ENCODE data around the gene GNB5. TPM values are rescaled to one million over a fixed set of nuclear protein-coding genes. Genes with fewer than 3 reads are reported as not detected.
A peak's percentile ranks its signal among the peaks of the same experiment; 100 is the strongest.

Gene GNB5
- total and polyA plus RNA-seq, 10 donors: 18.6 to 43.2 (median 30.3) TPM

DNA sequence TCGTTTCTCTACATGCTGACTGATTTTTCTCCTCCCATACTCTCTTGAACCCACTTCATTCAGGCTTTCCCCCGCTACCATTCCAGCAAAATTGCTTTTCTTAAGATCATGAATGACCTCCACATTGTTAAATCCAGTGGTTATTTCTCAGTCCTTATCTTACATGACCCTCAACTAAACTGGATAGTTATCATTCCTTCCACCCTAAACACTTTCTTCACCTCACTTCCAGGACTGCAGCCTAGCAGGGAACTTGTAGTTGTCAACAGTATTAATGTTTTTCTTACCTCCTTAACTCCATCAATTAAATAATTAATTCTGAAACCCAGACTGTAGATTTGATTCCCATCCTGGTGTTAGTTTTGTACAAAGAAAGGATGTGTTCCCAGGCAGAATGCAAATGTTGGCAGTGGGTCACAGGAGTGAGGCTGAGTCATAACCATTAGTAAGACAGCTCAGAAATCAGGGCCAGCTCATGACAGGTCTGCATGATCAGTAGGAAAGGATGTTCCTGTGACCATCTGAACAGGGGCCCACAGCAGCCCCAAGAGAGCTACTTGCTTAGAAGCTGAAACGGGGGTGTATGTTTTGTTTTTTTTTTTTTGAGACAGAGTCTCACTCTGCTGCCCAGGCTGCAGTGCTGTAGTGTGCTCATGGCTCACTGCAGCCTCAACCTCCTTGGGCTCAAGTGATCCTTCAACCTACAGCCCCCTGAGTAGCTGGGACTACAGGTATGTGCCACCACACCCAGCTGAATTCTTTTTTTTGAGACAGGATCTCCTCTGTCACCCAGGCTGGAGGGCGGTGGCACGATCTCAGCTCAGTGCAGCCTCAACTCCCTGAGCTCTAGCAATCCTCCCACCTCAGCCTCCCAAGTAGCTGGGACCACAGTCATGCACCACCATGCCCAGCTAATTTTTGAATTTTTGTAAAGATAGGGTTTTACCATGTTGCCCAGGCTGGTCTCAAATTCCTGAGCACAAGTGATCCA lies 87.7 kb downstream of the GNB5 start:
- no peaks in the 10 kb centered on the region for H3K9me3 ChIP-seq
- peaks cover 0 to 38% (median 5%) of the 10 kb centered on the region in 6 donors for H3K4me1 ChIP-seq
- TF ChIP-seq POLR2A (IDR thresholded peaks at IDR 0.05) (no peak), POLR2AphosphoS5 (IDR thresholded peaks at IDR 0.05) (no peak)
- TF ChIP-seq, protein P1, sequence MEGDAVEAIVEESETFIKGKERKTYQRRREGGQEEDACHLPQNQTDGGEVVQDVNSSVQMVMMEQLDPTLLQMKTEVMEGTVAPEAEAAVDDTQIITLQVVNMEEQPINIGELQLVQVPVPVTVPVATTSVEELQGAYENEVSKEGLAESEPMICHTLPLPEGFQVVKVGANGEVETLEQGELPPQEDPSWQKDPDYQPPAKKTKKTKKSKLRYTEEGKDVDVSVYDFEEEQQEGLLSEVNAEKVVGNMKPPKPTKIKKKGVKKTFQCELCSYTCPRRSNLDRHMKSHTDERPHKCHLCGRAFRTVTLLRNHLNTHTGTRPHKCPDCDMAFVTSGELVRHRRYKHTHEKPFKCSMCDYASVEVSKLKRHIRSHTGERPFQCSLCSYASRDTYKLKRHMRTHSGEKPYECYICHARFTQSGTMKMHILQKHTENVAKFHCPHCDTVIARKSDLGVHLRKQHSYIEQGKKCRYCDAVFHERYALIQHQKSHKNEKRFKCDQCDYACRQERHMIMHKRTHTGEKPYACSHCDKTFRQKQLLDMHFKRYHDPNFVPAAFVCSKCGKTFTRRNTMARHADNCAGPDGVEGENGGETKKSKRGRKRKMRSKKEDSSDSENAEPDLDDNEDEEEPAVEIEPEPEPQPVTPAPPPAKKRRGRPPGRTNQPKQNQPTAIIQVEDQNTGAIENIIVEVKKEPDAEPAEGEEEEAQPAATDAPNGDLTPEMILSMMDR (IDR thresholded peaks at IDR 0.05 in 8 of 11, conservative IDR thresholded peaks at IDR 0.05 in 3 of 11): no peak
- intact Hi-C loops (cut with DNase I; ENCODE audit: low total_unique reads): no loop called here
- no peak overlapping the region for H3K4me3 ChIP-seq
- H3K27ac ChIP-seq: peak overlapping the region in 1 of 8 donors; percentile 24
- 73 to 84% (median 76%) methylated on average over 5 of the region's 5 CpGs for WGBS, 5 donors
- H3K27me3 ChIP-seq (replicated peaks in 1 of 7): peaks cover 0 to 17% (median 0%) of the 10 kb centered on the region in 7 donors
- DNase-seq: no peak
- H3K36me3 ChIP-seq: no peaks in the 10 kb centered on the region

DNA sequence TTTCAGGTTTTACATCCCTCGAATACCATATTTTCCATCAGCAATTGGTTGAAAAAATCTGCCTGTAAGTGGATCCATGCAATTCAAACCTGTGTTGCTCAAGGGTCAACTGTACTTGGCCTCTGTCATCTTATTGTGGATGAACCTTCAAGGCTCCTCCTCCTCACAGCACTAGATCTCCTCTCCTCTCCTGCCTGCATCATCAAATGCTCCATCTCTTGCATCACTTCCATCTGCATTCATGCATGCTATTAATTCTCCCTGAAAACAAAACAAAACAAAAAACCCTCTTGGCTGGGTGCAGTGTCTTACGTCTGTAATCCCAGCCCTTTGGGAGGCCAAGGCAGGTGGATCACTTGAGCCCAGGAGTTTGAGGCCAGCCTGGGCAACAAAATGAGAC lies 88.7 kb downstream of the GNB5 start:
- H3K36me3 ChIP-seq: no peaks in the 10 kb centered on the region
- WGBS, 5 donors: 70 to 93% (median 86%) methylated on average over 2 of the region's 2 CpGs
- H3K27me3 ChIP-seq (replicated peaks in 1 of 7): peaks cover 0 to 10% (median 0%) of the 10 kb centered on the region in 7 donors
- intact Hi-C loops (cut with DNase I; ENCODE audit: low total_unique reads): no loop called here
- no peak for DNase-seq
- H3K9me3 ChIP-seq: no peaks in the 10 kb centered on the region
- peak overlapping the region in 2 of 8 donors; percentile 24 to 33 for H3K27ac ChIP-seq
- no peak overlapping the region for H3K4me3 ChIP-seq
- peaks cover 0 to 38% (median 5%) of the 10 kb centered on the region in 6 donors for H3K4me1 ChIP-seq
- TF ChIP-seq POLR2AphosphoS5 (IDR thresholded peaks at IDR 0.05) (no peak), POLR2A (IDR thresholded peaks at IDR 0.05) (no peak)
- TF ChIP-seq, protein P1 (IDR thresholded peaks at IDR 0.05 in 8 of 11, conservative IDR thresholded peaks at IDR 0.05 in 3 of 11): no peak

GRCh38 chr15:52101542-52102323 lies 89.5 kb downstream of the GNB5 start:
- H3K9me3 ChIP-seq: no peaks in the 10 kb centered on the region
- 78 to 90% (median 87%) methylated on average over 16 of the region's 16 CpGs for WGBS, 5 donors
- no peak for DNase-seq
- no peak overlapping the region for H3K4me3 ChIP-seq
- TF ChIP-seq POLR2A (IDR thresholded peaks at IDR 0.05): no peak
- TF ChIP-seq, protein P1 (IDR thresholded peaks at IDR 0.05 in 8 of 11, conservative IDR thresholded peaks at IDR 0.05 in 3 of 11): no peak
- peaks cover 0 to 38% (median 5%) of the 10 kb centered on the region in 6 donors for H3K4me1 ChIP-seq
- intact Hi-C loops (cut with DNase I; ENCODE audit: low total_unique reads): no loop called here
- H3K27ac ChIP-seq: peak overlapping the region in 2 of 8 donors; percentile 24 to 33
- H3K36me3 ChIP-seq: no peaks in the 10 kb centered on the region
- peaks cover 0 to 3% (median 0%) of the 10 kb centered on the region in 7 donors for H3K27me3 ChIP-seq (replicated peaks in 1 of 7)
